Activated T-cell treated with anti-CD3 and anti-CD28 coated beads, Interleukin-2, amount 50 U/mL, for 24 hours (primary cell): ENCODE results near the gene SPA17.

ENCODE experiments used
- DNase-seq: peaks from one replicate; pipeline ENCODE4 v3.0.0-alpha.2; 2020
- H3K27ac Mint-ChIP-seq: 2 replicates; pipeline ENCODE4 v1.8.0; 2020; ENCODE audit warnings: mild to moderate bottlenecking, mixed read lengths
- H3K27me3 Mint-ChIP-seq: 2 replicates; pipeline ENCODE4 v1.8.0; 2020; ENCODE audit warnings: mixed read lengths
- H3K36me3 Mint-ChIP-seq: 2 replicates; pipeline ENCODE4 v1.8.0; 2020; ENCODE audit warnings: low read depth, mixed read lengths
- H3K4me1 Mint-ChIP-seq: 2 replicates; pipeline ENCODE4 v1.8.0; 2020; ENCODE audit warnings: low read depth, mixed read lengths
- H3K4me3 Mint-ChIP-seq: 2 replicates; pipeline ENCODE4 v1.8.0; 2020; ENCODE audit warnings: mild to moderate bottlenecking, moderate library complexity, mixed read lengths
- H3K9me3 Mint-ChIP-seq: 2 replicates; pipeline ENCODE4 v1.8.0; 2020; ENCODE audit warnings: mixed read lengths

SPA17 gene

GRCh38 chr11:124646148-124646547 lies 27.6 kb upstream of the SPA17 start:
- Mint-ChIP-seq H3K27ac (no peak overlapping the region), H3K4me1 (peaks cover 5% of the 10 kb centered on the region), H3K36me3 (peaks cover under 1% of the 10 kb centered on the region), H3K27me3 (no peaks in the 10 kb centered on the region), H3K9me3 (no peaks in the 10 kb centered on the region), H3K4me3 (no peak overlapping the region)
- DNase-seq: no peak

DNA sequence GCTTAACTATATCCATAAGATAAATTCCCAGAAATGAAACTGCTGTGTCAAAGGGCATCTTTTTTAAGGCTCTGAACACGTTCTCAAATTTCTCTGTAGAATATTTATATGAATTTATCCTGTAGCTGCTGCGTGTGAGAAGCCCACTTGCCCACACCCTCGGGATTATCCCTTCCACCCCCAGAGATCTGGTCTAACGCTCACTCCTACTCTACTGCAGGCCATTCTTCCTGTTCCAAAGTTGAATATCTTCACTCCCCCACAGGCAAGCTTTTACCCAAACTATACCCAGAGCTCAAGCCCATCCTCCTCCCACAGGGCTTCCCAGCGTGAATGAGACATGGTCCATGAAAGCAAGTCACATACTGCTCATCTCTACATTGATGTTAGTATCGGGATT lies 25.1 kb upstream of the SPA17 start:
- H3K27ac Mint-ChIP-seq: no peak overlapping the region
- no peaks in the 10 kb centered on the region for H3K27me3 Mint-ChIP-seq
- H3K4me3 Mint-ChIP-seq: no peak overlapping the region
- H3K4me1 Mint-ChIP-seq: peaks cover 5% of the 10 kb centered on the region
- no peaks in the 10 kb centered on the region for H3K9me3 Mint-ChIP-seq
- peaks cover 14% of the 10 kb centered on the region for H3K36me3 Mint-ChIP-seq
- no peak for DNase-seq

- Mint-ChIP-seq H3K36me3 (peaks cover 17% of the 10 kb centered on the region), H3K27ac (no peak overlapping the region), H3K9me3 (no peaks in the 10 kb centered on the region), H3K27me3 (no peaks in the 10 kb centered on the region), H3K4me3 (no peak overlapping the region), H3K4me1 (no peaks in the 10 kb centered on the region)
- DNase-seq: no peak
Observed at GRCh38 chr11:124656774-124657630, 16.7 kb upstream of the SPA17 start.

DNA sequence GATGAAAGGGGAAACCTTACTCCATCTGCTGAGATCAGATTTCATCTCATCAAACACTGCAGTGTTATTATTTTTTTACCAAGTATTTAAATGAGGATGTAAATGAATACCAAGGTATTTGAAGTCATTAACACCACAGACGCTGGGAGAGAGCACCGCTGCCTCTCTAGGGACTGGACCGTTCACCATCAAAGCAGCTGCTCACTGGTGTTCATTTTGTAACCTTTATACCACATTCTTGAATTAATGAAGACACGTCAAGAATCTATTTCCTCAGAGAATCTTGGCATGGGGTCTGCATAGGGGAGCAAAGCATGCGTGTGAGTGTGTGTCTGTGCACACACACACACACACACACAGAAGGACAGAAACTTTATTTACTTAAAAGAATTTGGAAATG lies 15.8 kb upstream of the SPA17 start:
- no peaks in the 10 kb centered on the region for H3K4me1 Mint-ChIP-seq
- H3K9me3 Mint-ChIP-seq: no peaks in the 10 kb centered on the region
- H3K27me3 Mint-ChIP-seq: no peaks in the 10 kb centered on the region
- H3K27ac Mint-ChIP-seq: no peak overlapping the region
- no peak overlapping the region for H3K4me3 Mint-ChIP-seq
- no peak for DNase-seq
- peaks cover 13% of the 10 kb centered on the region for H3K36me3 Mint-ChIP-seq

DNA sequence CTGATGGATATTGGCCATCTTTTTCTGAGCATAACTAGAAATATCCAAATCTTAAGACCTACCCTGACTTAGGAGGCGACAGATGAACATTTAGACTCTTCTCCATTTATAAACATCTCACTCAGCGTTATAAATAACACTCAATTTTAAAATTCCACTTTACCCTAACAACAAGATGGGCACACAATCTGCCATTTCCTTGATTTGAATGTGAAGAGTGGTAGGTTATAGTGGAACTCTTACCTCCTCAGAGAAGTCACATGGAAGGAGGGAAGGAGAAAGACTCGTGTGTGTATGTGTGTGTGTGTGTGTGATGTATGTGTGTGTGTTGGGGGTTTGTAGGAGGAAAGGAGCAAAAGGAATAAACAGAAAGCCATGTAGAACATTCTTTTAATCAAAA lies 15.2 kb upstream of the SPA17 start:
- peaks cover 8% of the 10 kb centered on the region for H3K36me3 Mint-ChIP-seq
- H3K4me3 Mint-ChIP-seq: no peak overlapping the region
- H3K27me3 Mint-ChIP-seq: no peaks in the 10 kb centered on the region
- H3K4me1 Mint-ChIP-seq: no peaks in the 10 kb centered on the region
- H3K9me3 Mint-ChIP-seq: no peaks in the 10 kb centered on the region
- DNase-seq: no peak
- H3K27ac Mint-ChIP-seq: no peak overlapping the region

DNA sequence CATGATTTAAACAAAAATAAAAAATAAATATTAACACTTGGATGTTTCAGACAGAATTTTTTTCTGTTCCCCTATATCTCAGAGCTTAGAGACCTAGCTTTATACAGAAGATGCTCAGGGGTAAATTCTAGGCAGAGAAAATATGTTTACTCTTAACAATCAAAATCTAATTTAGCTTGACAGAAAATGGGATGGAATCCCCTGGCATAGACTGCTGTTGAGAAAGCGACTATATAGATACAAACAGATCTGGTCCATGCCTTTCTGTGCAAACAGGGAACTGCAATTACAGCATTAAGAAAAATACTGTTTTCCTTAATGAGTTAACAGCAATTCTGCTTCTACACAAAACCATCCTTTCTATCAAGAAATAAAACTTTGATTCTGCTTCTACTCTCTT lies 14.7 kb upstream of the SPA17 start:
- H3K9me3 Mint-ChIP-seq: no peaks in the 10 kb centered on the region
- no peak overlapping the region for H3K4me3 Mint-ChIP-seq
- H3K36me3 Mint-ChIP-seq: peaks cover 7% of the 10 kb centered on the region
- H3K27me3 Mint-ChIP-seq: no peaks in the 10 kb centered on the region
- no peak for DNase-seq
- H3K27ac Mint-ChIP-seq: no peak overlapping the region
- no peaks in the 10 kb centered on the region for H3K4me1 Mint-ChIP-seq

DNA sequence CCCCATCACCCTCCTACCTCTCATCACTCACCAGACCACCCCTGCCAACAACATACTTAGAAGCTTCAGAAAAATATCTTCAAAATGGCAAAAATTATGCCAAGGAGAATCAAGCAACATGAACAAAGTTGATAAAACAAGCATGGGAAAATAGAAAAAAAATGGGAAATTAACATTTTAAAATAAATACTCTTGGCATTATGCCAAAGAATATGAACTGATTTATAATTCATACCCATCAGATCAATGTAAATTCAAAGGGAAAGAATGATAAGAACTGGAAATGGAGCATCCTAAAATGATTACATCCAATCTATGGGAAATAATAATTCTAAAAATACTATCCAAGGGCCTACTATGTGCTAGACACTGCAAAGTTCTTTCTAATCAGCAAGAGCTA lies 12.2 kb upstream of the SPA17 start:
- Mint-ChIP-seq H3K9me3 (no peaks in the 10 kb centered on the region), H3K4me1 (no peaks in the 10 kb centered on the region), H3K4me3 (no peak overlapping the region), H3K27me3 (no peaks in the 10 kb centered on the region), H3K27ac (no peak overlapping the region), H3K36me3 (peaks cover 9% of the 10 kb centered on the region)
- no peak for DNase-seq

DNA sequence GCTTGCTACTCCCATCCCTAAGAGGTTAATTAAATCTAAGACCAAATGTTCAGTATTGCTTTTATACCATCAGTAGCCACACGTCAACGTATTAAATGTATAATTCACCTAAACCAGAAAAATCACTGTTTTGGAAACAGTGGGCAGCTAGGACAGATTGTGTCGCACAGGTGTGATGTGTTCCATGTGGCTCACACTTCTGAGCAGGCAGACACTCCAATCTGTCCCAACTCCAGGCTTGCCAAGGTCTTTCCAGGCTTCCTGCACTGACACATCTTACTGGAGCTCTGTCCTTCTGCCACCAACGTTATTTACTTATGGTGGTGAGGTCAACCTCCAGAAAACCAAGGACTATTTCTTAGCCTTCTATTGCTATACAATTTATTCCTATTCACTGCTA lies 11.6 kb upstream of the SPA17 start:
- no peaks in the 10 kb centered on the region for H3K4me1 Mint-ChIP-seq

DNA sequence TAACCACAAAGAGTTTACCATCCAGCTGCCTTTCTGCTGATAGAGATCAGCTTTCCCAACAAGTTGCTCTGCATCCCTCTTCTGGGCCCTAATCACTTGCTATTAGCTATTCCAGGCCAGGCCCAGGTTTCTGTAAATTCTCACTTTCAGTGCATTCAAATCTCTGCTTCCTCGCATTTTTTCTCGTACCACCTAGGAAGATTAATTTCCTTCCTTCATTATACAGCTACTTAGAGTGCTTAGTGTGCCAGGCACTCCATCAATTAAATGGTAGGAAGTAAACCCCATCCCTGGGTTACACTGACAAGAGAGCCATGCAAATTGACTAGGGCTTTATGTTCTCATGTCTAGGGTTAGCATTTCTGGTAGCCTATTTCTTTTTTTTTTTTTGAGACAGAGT lies 9.8 kb upstream of the SPA17 start:
- Mint-ChIP-seq H3K4me3 (no peak overlapping the region), H3K36me3 (peaks cover 3% of the 10 kb centered on the region), H3K27ac (no peak overlapping the region), H3K4me1 (no peaks in the 10 kb centered on the region), H3K27me3 (no peaks in the 10 kb centered on the region), H3K9me3 (no peaks in the 10 kb centered on the region)
- no peak for DNase-seq

More for the DNA sequence above, 11.6 kb upstream of the SPA17 start:
- Mint-ChIP-seq H3K9me3 (no peaks in the 10 kb centered on the region), H3K27ac (no peak overlapping the region), H3K36me3 (peaks cover 8% of the 10 kb centered on the region), H3K27me3 (no peaks in the 10 kb centered on the region), H3K4me3 (no peak overlapping the region)
- DNase-seq: no peak

DNA sequence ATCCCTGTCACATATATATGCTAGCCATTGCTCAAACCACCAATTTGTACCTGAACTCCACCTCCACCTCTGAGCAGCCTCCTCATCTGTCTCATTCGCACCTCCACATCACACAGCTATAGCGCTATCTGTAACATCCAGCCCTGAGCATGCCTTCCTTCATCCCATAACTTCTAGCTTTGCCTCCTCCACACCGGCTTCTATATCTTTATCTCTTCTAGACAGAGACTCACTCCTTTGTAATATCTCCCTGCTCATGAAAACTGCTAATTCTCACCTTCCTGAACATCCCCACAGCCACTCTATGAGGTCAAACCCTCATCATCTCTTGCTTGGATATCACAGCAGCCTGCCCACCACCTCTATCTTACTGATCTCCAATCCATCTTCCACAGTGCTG lies 6.1 kb upstream of the SPA17 start:
- peaks cover 3% of the 10 kb centered on the region for H3K36me3 Mint-ChIP-seq
- DNase-seq: no peak
- no peaks in the 10 kb centered on the region for H3K27me3 Mint-ChIP-seq
- H3K4me3 Mint-ChIP-seq: no peak overlapping the region
- no peak overlapping the region for H3K27ac Mint-ChIP-seq
- peaks cover 17% of the 10 kb centered on the region for H3K4me1 Mint-ChIP-seq
- H3K9me3 Mint-ChIP-seq: no peaks in the 10 kb centered on the region

DNA sequence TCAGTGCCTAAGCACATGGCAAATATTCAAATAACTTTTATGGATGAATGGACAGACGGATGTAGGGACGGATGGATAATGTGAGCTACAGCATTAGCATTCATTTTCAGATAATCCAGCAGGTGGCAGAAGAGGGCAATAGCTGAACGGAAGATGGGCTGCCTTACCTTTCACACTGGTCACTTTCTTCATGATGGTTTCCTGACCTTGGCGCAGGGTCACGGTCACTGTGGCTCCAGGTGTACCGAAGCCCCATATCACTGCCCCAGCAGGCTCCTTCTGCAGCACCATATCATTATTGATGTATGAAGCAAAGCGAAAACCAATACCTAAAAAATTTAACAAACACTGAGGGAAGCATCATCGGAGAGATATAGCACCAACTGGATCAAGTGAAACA lies 4.5 kb upstream of the SPA17 start:
- peaks cover 6% of the 10 kb centered on the region for H3K36me3 Mint-ChIP-seq
- no peaks in the 10 kb centered on the region for H3K9me3 Mint-ChIP-seq
- DNase-seq: peak; percentile 44
- peaks cover 25% of the 10 kb centered on the region for H3K4me1 Mint-ChIP-seq
- H3K27ac Mint-ChIP-seq: no peak overlapping the region
- no peak overlapping the region for H3K4me3 Mint-ChIP-seq
- H3K27me3 Mint-ChIP-seq: no peaks in the 10 kb centered on the region

DNA sequence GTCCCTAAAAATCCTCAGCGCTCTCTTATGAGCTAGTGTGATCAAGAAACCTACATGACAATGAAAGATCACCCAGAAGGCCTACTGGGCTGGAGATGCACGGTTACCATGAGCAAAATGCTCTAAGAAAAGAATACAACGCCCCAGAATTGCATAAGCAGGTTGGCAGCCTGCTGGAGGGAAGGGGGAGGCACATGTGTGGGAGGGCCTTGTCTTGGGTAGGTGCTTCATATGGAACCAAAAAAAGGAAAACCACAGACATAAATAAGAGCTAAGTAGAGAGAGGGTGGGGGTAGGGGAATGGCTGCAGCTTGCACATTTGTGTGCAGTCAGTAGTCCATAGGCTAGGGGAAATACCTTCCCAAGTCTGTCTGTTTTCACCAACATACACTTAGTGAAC lies 3.0 kb upstream of the SPA17 start:
- H3K4me3 Mint-ChIP-seq: no peak overlapping the region
- no peaks in the 10 kb centered on the region for H3K27me3 Mint-ChIP-seq
- H3K36me3 Mint-ChIP-seq: peaks cover 6% of the 10 kb centered on the region
- H3K4me1 Mint-ChIP-seq: peaks cover 34% of the 10 kb centered on the region
- H3K27ac Mint-ChIP-seq: no peak overlapping the region
- DNase-seq: no peak
- H3K9me3 Mint-ChIP-seq: no peaks in the 10 kb centered on the region

GRCh38 chr11:124672536-124673215 lies 1.0 kb upstream of the SPA17 start:
- Mint-ChIP-seq H3K27ac (peak overlapping the region; percentile 94), H3K36me3 (peaks cover 4% of the 10 kb centered on the region), H3K4me1 (peaks cover 34% of the 10 kb centered on the region), H3K27me3 (no peaks in the 10 kb centered on the region), H3K4me3 (peak overlapping the region; percentile 88), H3K9me3 (no peaks in the 10 kb centered on the region)
- DNase-seq: no peak

DNA sequence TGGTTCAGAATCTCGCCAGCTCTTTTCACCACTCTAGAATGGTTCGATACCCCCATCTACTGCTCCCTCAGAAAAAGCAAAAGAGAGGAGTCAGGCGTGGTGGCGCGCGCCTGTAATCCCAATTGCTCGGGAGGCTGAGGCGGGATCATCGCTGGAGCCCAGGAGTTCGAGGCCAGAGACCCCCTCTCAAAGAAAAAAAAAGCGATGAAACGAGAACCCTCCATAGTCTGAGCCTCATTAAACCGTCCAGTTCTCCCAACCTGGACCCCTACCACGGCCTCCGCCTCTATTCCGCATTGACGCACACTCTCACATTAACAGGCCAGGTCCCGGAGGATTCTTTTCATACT lies 439 bp downstream of the SPA17 start:
- peaks cover 34% of the 10 kb centered on the region for H3K4me1 Mint-ChIP-seq
- H3K9me3 Mint-ChIP-seq: no peaks in the 10 kb centered on the region
- H3K36me3 Mint-ChIP-seq: peaks cover 4% of the 10 kb centered on the region
- peak overlapping the region; percentile 88 for H3K4me3 Mint-ChIP-seq
- H3K27me3 Mint-ChIP-seq: no peaks in the 10 kb centered on the region
- DNase-seq: no peak
- H3K27ac Mint-ChIP-seq: peak overlapping the region; percentile 94

- Mint-ChIP-seq H3K27me3 (no peaks in the 10 kb centered on the region), H3K9me3 (no peaks in the 10 kb centered on the region), H3K4me1 (peaks cover 34% of the 10 kb centered on the region), H3K4me3 (peak overlapping the region; percentile 88), H3K36me3 (peaks cover 4% of the 10 kb centered on the region), H3K27ac (peak overlapping the region; percentile 94)
- DNase-seq: no peak
Observed at GRCh38 chr11:124674571-124674970, 867 bp downstream of the SPA17 start.
